Nephron (organoid): Measurements from ENCODE around the gene BRINP1.

ENCODE experiments used
- H3K27ac Mint-ChIP-seq, 3 experiments: 2 replicates each; pipeline ENCODE4 v1.8.0; 2020; ENCODE audit warnings: mixed read lengths in 3 of 3, mild to moderate bottlenecking in 2 of 3, moderate library complexity in 1 of 3
- H3K27me3 Mint-ChIP-seq: 2 replicates; pipeline ENCODE4 v1.8.0; 2021; ENCODE audit warnings: low read depth, mild to moderate bottlenecking, moderate library complexity, mixed read lengths
- H3K36me3 Mint-ChIP-seq: 2 replicates; pipeline ENCODE4 v1.8.0; 2020; ENCODE audit warnings: low read depth, mixed read lengths
- H3K4me1 Mint-ChIP-seq: 2 replicates; pipeline ENCODE4 v1.8.0; 2020; ENCODE audit warnings: mixed read lengths
- H3K4me3 Mint-ChIP-seq, 3 experiments: 2 replicates each; pipeline ENCODE4 v1.8.0; 2020; ENCODE audit warnings: mild to moderate bottlenecking in 3 of 3, mixed read lengths in 3 of 3, moderate library complexity in 2 of 3
- H3K9me3 Mint-ChIP-seq: 2 replicates; pipeline ENCODE4 v1.8.0; 2020; ENCODE audit warnings: mixed read lengths
- TF ChIP-seq, protein P1 (sequence below), 3 experiments: fragments of 200-600 bp; sonication (generic); IDR thresholded peaks; one replicate each; pipeline ENCODE4 v1.5.0; 2021; ENCODE audit warnings: antibody characterized with exemption in 3 of 3; ENCODE audit not compliant: unreplicated experiment in 3 of 3

BRINP1 gene

GRCh38 chr9:119369680-119370366 is 588 bp upstream of the BRINP1 start:
- TF ChIP-seq, protein P1, sequence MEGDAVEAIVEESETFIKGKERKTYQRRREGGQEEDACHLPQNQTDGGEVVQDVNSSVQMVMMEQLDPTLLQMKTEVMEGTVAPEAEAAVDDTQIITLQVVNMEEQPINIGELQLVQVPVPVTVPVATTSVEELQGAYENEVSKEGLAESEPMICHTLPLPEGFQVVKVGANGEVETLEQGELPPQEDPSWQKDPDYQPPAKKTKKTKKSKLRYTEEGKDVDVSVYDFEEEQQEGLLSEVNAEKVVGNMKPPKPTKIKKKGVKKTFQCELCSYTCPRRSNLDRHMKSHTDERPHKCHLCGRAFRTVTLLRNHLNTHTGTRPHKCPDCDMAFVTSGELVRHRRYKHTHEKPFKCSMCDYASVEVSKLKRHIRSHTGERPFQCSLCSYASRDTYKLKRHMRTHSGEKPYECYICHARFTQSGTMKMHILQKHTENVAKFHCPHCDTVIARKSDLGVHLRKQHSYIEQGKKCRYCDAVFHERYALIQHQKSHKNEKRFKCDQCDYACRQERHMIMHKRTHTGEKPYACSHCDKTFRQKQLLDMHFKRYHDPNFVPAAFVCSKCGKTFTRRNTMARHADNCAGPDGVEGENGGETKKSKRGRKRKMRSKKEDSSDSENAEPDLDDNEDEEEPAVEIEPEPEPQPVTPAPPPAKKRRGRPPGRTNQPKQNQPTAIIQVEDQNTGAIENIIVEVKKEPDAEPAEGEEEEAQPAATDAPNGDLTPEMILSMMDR (IDR thresholded peaks at IDR 0.05; ENCODE audit: unreplicated experiment in 3 of 3): no peak
- Mint-ChIP-seq H3K27ac (no peak overlapping the region), H3K9me3 (no peaks in the 10 kb centered on the region), H3K27me3 (peaks cover 61% of the 10 kb centered on the region), H3K4me3 (peak overlapping the region; percentile 90 to 95 (median 90)), H3K4me1 (peaks cover 10% of the 10 kb centered on the region), H3K36me3 (no peaks in the 10 kb centered on the region)

DNA sequence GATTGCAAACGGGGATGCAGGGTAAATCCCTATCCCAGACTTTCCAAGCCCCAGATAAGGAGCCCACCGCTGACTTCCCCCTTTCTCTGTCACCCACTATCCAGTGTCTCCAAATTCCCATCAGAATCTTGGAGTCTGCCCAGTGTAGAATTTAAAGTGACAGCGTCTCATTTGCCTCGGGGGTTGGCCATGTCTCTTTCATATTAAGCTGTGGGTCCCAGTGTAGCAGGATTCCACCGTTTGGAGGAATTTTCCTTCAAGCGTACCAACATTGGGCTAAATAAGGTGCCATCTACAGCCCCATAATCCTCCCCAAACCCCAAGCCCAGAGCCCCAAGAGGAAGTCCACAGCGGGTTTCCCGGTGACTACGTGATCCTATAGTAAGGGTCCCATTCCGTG is 1.1 kb downstream of the BRINP1 start:
- Mint-ChIP-seq H3K4me3 (peak overlapping the region; percentile 89 to 95 (median 90)), H3K27ac (no peak overlapping the region), H3K36me3 (no peaks in the 10 kb centered on the region), H3K4me1 (peaks cover 10% of the 10 kb centered on the region), H3K27me3 (peaks cover 56% of the 10 kb centered on the region), H3K9me3 (no peaks in the 10 kb centered on the region)
- TF ChIP-seq, protein P1 (IDR thresholded peaks at IDR 0.05; ENCODE audit: unreplicated experiment in 3 of 3): no peak

GRCh38 chr9:119367683-119368075 is 1.6 kb downstream of the BRINP1 start:
- H3K36me3 Mint-ChIP-seq: no peaks in the 10 kb centered on the region
- H3K4me3 Mint-ChIP-seq: peak overlapping the region; percentile 89 to 95 (median 90)
- H3K27me3 Mint-ChIP-seq: peaks cover 56% of the 10 kb centered on the region
- no peak overlapping the region for H3K27ac Mint-ChIP-seq
- TF ChIP-seq, protein P1 (IDR thresholded peaks at IDR 0.05; ENCODE audit: unreplicated experiment in 3 of 3): no peak
- no peaks in the 10 kb centered on the region for H3K9me3 Mint-ChIP-seq
- H3K4me1 Mint-ChIP-seq: peaks cover 10% of the 10 kb centered on the region

DNA sequence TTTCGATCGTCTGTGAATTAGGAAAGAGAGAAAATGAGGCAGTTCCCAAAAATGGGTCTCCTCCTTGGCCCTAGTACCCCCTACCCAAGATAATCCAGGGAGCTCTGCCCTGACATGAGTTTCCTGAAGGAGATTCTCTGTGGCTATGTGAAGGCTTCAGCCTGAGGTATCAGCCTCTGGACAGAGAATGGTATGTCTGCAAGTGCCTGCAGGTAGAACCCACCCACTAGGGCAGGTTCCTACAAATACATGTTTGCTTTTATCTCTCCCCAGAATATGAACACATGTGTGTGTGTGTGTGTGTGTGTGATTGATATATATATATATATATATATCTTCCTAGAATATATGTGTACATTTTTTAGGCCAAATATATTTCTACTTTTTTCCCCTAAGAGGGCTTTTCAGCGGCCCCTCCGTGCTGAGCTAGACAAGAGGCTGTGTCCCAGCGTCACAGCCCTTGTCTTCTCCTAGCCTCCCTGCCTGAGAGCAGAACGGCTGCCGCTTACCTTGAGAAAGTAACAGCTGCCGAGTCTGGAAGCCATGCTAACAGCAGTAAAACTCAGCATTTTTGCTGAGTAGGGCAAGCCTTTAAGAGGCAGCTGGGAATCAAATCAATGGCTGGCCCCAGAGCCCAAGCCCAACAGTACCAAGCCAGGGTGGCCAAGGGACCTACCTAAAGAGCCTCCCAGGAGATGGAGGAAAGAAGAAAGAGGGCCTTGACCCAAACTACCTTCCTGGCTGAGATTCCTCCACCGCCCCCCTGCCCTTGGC is 2.1 kb downstream of the BRINP1 start:
- no peaks in the 10 kb centered on the region for H3K36me3 Mint-ChIP-seq
- peaks cover 15% of the 10 kb centered on the region for H3K4me1 Mint-ChIP-seq
- H3K27me3 Mint-ChIP-seq: peaks cover 56% of the 10 kb centered on the region
- peak overlapping the region; percentile 89 to 95 (median 90) for H3K4me3 Mint-ChIP-seq
- TF ChIP-seq, protein P1 (IDR thresholded peaks at IDR 0.05; ENCODE audit: unreplicated experiment in 3 of 3): no peak
- H3K27ac Mint-ChIP-seq: no peak overlapping the region
- no peaks in the 10 kb centered on the region for H3K9me3 Mint-ChIP-seq

GRCh38 chr9:119365291-119366027 is 3.8 kb downstream of the BRINP1 start:
- Mint-ChIP-seq H3K27ac (peak overlapping the region in 1 of 3 experiments; percentile 22), H3K4me3 (peak overlapping the region; percentile 27 to 46 (median 28)), H3K36me3 (no peaks in the 10 kb centered on the region), H3K4me1 (peaks cover 23% of the 10 kb centered on the region), H3K9me3 (no peaks in the 10 kb centered on the region), H3K27me3 (peaks cover 44% of the 10 kb centered on the region)
- TF ChIP-seq, protein P1 (IDR thresholded peaks at IDR 0.05; ENCODE audit: unreplicated experiment in 3 of 3): peak; percentile 74 to 84 (median 84)
